GF-D8 (cell line): ENCODE data around the gene MRRF.
A peak's percentile ranks its signal among the peaks of the same experiment; 100 is the strongest.
"Not testable (repeated sequence)": the region's sequence is repeated elsewhere in the genome, so short reads cannot be mapped to it uniquely, and the experiment has no call there.

Experiments
- DNase-seq: peaks from one replicate; lab custom pipeline; 2025; lab: John Stamatoyannopoulos, UW

MRRF gene

GRCh38 chr9:122360891-122361290, 96.2 kb downstream of the MRRF start:
- no peak for DNase-seq

GRCh38 chr9:122363131-122363530, 98.4 kb downstream of the MRRF start:
- DNase-seq: not testable (repeated sequence)

GRCh38 chr9:122364117-122364782, 99.6 kb downstream of the MRRF start:
- no peak for DNase-seq

GRCh38 chr9:122364783-122365150, 100.1 kb downstream of the MRRF start:
- DNase-seq: no peak

DNA sequence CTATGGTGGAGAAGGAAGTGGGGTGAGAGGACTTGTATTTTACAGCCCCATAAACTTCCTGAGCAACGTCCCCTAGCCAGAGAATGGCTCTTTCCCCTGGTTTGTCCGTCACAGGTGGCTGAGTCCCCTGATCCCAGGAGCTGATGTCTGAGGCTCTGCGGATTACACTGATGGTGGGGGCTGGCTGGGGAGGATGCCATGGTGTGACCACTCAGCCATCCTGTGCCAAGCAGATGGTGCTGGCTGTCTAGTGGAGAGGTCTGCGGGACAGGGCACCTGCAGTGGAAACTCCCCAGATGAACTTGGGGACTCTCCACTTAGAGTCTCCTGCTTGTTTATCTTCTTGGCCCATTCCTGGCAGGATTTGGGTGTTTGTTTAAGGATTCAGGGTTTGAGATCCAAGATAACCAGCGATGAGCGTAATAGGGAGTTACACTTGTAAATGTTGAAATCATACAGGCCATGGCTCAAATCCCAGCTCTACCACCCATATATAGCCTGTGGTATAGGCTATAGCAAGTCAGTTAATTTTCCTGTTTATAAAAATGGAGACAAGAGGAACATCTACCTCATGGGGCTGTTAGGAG, 101.5 kb downstream of the MRRF start:
- peak; percentile 40 for DNase-seq

DNA sequence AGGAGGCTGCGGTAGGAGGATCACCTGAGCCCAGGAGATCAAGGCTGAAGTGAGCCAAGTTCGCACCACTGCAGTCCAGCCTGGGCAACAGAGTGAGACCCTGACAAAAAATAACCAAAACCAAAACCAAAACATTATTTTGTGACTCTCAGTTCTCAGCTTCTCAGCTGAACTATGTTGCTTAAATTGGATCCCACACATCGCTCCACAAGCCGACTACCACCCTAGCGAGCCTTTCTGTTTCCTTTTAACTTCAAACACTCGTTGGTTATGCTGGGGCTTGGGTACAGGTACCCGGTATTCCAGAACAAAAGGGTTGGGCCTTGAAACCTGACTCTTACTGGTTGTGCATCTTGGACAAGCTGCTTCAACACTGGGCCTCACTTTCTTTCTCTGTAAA, 102.4 kb downstream of the MRRF start:
- no peak for DNase-seq

GRCh38 chr9:122367774-122368460, 103.2 kb downstream of the MRRF start:
- no peak for DNase-seq

GRCh38 chr9:122368642-122369041, 104.0 kb downstream of the MRRF start:
- DNase-seq: no peak

DNA sequence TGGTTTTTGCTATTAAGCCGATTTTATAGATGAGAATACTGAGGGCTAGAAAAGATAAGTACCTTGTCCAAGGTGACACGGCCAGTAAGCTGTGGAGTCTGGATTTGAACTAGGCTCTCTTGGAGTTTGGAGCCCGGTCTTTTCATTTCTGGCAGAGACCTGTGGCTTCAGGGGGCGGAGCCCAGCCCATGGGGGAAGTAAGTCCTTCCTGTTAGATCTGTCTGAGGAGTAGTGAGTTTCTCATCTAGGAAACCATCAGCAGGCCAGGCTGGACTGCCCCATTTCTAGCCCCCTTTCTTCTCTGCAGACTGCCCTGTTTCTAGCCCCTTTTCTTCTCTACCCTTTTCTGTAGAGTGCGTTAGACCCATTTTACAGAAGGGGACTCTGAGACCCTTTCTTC, 105.6 kb downstream of the MRRF start:
- peak; percentile 62 for DNase-seq

DNA sequence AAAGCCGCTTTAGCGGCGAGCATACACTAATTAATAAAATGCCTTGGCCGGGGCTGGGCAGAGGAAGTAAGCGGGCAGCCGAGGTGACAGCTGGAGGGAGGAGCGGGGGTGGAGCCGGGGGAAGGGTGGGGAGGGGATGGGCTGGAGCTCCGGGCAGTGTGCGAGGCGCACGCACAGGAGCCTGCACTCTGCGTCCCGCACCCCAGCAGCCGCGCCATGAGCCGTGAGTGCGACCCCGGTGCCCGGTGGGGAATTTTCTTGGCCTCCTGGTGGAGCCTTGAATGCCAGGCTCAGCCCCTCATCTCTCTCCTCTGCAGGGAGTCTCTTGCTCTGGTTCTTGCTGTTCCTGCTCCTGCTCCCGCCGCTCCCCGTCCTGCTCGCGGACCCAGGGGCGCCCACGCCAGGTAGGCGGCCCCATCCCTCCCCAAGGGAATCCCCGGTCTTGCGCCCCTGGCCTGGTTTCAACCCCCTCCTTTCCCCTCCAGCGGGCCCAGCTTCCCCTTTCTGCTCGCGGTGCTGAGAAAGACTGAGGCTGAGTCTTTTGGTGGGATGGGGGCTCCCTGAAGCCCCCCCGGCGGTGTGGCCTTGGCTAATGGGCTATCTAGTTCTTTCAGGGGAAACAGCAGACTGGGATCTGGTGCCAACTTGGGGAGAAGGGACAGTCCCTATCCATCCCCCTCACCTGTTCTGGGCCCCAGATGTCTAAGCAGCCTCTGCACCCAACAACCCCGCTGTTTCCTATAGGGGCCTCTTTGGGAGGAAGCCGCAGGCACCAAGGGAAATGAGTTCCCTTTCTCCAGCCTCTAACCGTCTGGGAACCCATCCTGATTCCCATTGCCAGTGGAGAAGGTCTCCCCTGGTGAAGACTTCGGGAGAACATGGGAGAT, 106.4 kb downstream of the MRRF start, which contains the start of gene PTGS1:
Gene PTGS1, plus strand, starts transcription at position 156 of the 887 bp plus-strand sequence. Its CDS starts 61 bp downstream, at position 217.
- DNase-seq: no peak

DNA sequence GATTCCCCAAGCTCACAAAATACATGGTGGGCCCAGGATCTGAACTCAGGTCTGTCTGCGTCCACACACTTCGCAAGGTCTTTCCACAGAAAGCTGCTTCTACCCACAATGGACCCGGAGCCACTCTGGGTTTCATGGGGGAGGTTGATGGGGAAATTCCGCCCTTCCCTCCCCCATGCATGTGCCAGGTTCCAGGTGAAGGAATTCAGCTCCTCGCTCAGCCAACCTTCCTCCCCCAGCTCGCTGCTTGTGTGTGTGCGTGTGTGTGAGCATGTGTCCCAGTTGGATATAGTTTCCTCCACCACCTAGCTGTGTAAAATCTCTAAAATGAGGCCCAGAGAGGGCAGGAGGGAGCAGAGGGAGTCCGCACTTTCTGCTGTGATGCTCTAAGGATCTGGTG, 107.2 kb downstream of the MRRF start:
- no peak for DNase-seq

GRCh38 chr9:122372856-122373845, 108.5 kb downstream of the MRRF start:
- no peak for DNase-seq

DNA sequence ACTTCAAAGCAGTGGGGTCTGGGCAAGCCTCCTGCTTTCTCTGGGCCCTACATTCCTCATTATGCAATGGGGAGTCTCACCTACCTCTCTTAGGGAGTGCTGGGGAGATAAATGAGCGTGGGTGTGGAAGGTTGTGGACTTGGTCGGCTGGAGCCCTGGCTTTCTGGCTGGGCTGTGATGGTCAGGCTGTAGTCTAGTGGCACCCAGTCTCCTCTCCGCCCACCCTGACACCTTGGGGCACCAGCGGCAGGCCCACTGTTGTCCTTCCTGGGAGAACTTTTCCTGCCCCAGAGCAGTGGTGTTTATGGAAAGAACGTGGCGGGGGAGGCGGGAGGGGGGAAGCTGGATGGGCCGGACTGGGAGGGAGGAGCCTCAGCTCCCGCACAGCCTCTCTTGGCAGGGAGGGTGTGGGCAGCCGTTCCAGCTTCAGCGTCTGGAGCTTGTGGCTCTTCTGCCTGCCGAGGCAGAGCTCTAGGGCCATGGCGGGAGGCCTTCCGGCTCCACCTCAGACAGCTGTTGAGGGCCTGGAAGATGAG, 110.3 kb downstream of the MRRF start:
- DNase-seq: no peak

- DNase-seq: no peak
Observed at GRCh38 chr9:122376796-122377195, 112.1 kb downstream of the MRRF start.

GRCh38 chr9:122377241-122378164, 112.8 kb downstream of the MRRF start:
- no peak for DNase-seq

- no peak for DNase-seq
Observed at GRCh38 chr9:122378236-122378635, 113.6 kb downstream of the MRRF start.

GRCh38 chr9:122379340-122379739, 114.7 kb downstream of the MRRF start:
- DNase-seq: no peak

DNA sequence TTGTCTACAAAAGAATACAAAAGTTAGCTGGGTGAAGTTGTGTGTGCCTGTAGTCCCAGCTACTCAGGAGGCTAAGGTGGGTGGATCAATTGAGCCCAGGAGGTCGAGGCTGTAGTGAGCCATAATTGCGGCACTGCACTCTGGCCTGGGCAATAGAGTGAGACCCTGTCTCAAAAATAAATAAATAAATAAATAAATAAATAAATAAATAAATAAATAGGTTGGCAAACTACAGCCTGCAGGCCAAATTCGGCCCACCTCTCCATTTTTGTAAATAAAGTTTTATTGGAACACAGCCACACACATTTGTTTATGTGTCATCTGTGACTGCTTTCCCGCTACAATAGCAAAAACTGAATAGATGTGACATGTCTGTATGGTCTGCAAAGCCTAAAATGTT, 115.6 kb downstream of the MRRF start:
- DNase-seq: no peak
